GM21526 (cell line): ENCODE results near the gene SELENOI.

Experiments used
- ATAC-seq: cut with Tn5 transposase; IDR thresholded peaks from one replicate; pipeline ENCODE4 v1.9.1; 2021; ENCODE audit warnings: moderate library complexity; ENCODE audit not compliant: unreplicated experiment, low FRiP score

The SELENOI gene

GRCh38 chr2:26444236-26444635, 98.3 kb downstream of the SELENOI start:
- ATAC-seq = no peak
